Activated CD8-positive, alpha-beta memory T cell treated with anti-CD3 and anti-CD28 coated beads, Interleukin-2, amount 10 ng/mL, durations not matched to agents 7 days and 5 days (primary cell): ENCODE data around the gene SNX15. TPM values are rescaled to one million over a fixed set of nuclear protein-coding genes. Genes with fewer than 3 reads are reported as not detected.
A peak's percentile ranks its signal among the peaks of the same experiment; 100 is the strongest.
"Not testable (repeated sequence)": the region's sequence is repeated elsewhere in the genome, so short reads cannot be mapped to it uniquely, and the experiment has no call there.

ENCODE experiments used
- ATAC-seq: fragments of 150-1000 bp; cut with Tn5 transposase; one replicate; pipeline ENCODE4 v1.10.0; 2021; ENCODE audit warnings: moderate library complexity
- CTCF ChIA-PET: fragments of 350-600 bp; sonication (Branson Sonifier 250); formaldehyde crosslinking; loops from one replicate; lab custom pipeline; 2021; ENCODE audit warnings: antibody characterized with exemption; lab: Charles Lee
- DNase-seq: peaks from one replicate; pipeline ENCODE4 v3.0.0-alpha.2; 2020
- H3K27ac Mint-ChIP-seq: one replicate; pipeline ENCODE4 v1.8.0; 2021; ENCODE audit warnings: mild to moderate bottlenecking, mixed read lengths
- H3K27me3 Mint-ChIP-seq: one replicate; pipeline ENCODE4 v1.8.0; 2021; ENCODE audit warnings: mixed read lengths
- H3K36me3 Mint-ChIP-seq: one replicate; pipeline ENCODE4 v1.8.0; 2021; ENCODE audit warnings: mild to moderate bottlenecking, mixed read lengths
- H3K4me1 Mint-ChIP-seq: one replicate; pipeline ENCODE4 v1.8.0; 2021; ENCODE audit warnings: mixed read lengths
- H3K4me3 Mint-ChIP-seq: one replicate; pipeline ENCODE4 v1.8.0; 2021; ENCODE audit warnings: mild to moderate bottlenecking, moderate library complexity, mixed read lengths
- H3K9me3 Mint-ChIP-seq: one replicate; pipeline ENCODE4 v1.8.0; 2022; ENCODE audit warnings: low read depth, mixed read lengths
- total RNA-seq, 2 experiments: library from RNA; stranded (reverse); gene quantifications; one replicate each; pipeline ENCODE4 v1.2.3, GENCODE V29; 2021

Gene SNX15
- total RNA-seq, 2 experiments from 2014 or later, result 18.9 to 29.2 TPM

DNA sequence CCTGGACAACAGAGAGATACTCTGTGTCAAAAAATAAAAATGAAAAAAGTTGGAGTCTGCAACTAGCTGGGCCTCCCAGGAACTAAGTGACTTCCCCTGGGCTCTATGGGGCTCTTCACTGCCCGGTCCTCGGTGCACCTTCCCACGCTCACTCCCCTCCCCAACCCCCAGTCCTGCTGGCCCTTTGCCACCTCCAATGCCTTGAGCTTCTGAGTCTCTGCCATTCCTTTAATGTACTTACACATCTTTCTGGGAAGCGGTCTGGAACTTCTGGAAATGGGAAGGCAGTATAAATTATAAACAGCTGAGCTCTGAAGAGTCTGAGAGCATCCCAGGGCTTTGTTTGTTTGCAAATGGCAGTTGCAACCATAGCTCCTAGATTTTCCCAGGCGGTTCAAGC lies 24.5 kb upstream of the SNX15 start:
- Mint-ChIP-seq H3K36me3 (no peaks in the 10 kb centered on the region), H3K27me3 (no peaks in the 10 kb centered on the region), H3K27ac (no peak overlapping the region), H3K9me3 (no peaks in the 10 kb centered on the region), H3K4me3 (no peak overlapping the region), H3K4me1 (peaks cover 18% of the 10 kb centered on the region)
- ATAC-seq (no peak), DNase-seq (no peak)
- CTCF ChIA-PET, result no interaction called here

DNA sequence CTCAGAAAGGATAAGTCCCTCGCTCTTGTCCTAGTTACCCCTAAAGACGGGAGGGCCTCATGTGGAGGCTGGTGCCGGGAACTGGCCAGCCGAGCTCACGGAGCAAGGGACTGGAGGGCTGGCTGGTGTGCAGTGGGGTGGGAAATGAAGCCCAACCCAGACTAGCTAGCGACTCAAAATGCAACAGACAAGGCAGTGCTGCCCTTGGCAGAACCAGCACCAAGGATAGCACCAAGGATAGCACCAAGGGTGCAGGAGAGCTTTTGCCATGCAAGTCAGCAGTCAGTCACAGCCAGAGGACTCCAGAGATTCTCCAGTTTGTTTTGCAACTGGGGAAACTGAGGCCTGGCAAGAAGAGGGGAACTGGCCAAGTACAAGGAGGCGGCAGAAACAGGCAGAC lies 24.0 kb upstream of the SNX15 start:
- CTCF ChIA-PET, result interaction anchor here (1.9 kb wide), 1 partner anchor 11 kb away, joined by 6 read pairs; the partner anchor contains the start of gene ARL2
- Mint-ChIP-seq H3K27ac (no peak overlapping the region), H3K36me3 (no peaks in the 10 kb centered on the region), H3K4me3 (no peak overlapping the region), H3K4me1 (peaks cover 14% of the 10 kb centered on the region), H3K27me3 (no peaks in the 10 kb centered on the region), H3K9me3 (no peaks in the 10 kb centered on the region)
- DNase-seq (no peak), ATAC-seq (no peak)

DNA sequence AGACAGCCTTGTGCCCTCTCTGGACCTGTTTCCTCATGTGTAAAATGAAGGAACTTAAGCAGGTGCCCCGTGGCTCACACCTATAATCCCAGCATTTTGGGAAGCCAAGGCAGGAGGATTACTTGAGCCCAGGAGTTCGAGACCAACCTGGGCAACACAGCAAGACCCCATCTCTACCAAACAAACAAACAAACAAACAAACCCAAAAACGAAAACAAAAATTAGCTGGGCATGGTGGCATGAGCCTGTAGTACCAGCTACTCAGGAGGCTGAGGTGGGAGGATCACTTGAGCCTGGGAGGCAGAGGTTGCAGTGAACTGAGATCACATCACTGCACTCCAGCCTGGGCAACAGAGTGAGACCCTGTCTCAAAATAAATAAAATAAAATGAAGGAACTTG lies 23.3 kb upstream of the SNX15 start:
- not testable (repeated sequence) for H3K27ac Mint-ChIP-seq, DNase-seq, H3K4me3 Mint-ChIP-seq, H3K4me1 Mint-ChIP-seq, H3K36me3 Mint-ChIP-seq, H3K9me3 Mint-ChIP-seq, ATAC-seq, H3K27me3 Mint-ChIP-seq
- CTCF ChIA-PET, result interaction anchor here (1.9 kb wide), 1 partner anchor 10 kb away, joined by 6 read pairs; the partner anchor contains the start of gene ARL2

DNA sequence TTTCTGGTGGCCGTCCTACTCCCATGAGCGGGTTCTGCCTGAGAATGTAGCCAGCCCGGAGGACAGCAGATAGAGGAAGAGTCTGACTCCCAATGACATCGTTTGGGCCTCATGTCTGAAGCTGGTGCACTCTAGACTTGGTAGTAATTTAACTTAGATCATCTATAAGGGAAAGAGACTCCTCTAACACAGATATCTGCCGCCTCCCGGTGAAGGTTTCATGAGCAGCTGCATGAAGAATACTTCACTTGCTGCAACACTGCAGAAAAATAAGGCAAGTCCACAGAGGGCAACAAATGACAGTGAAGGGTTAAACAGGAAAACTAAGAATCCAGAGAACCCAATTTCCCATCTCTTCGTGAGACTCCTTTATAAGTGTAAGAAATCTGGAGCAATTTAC lies 19.2 kb upstream of the SNX15 start:
- CTCF ChIA-PET, result interaction anchor here (0.9 kb wide), 1 partner anchor 113 kb away, joined by 3 read pairs; no protein-coding TSS in a partner anchor

DNA sequence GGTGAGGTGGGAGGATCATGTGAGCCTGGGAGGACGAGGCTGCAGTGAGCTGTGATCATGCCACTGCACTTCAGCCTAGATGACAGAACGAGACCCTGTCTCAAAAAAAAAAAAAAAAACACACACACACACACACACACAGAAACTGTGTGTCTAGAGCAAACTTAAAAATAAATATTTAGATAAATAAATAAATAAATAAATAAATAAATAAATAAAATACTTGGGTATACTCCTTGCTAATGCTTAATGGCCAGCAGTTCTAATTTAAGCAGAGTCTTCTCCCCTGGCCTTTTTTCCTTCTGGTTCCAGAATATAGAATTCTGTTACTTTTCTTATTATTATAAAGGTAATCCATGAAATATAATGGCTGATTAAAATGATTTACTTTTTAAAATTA lies 18.4 kb upstream of the SNX15 start:
- H3K4me3 Mint-ChIP-seq, result no peak overlapping the region
- no peaks in the 10 kb centered on the region for H3K9me3 Mint-ChIP-seq
- ATAC-seq, result no peak
- H3K27ac Mint-ChIP-seq, result no peak overlapping the region
- no peaks in the 10 kb centered on the region for H3K36me3 Mint-ChIP-seq
- H3K4me1 Mint-ChIP-seq, result peaks cover 7% of the 10 kb centered on the region
- H3K27me3 Mint-ChIP-seq, result no peaks in the 10 kb centered on the region
- no peak for DNase-seq
- CTCF ChIA-PET, result interaction anchor here (0.7 kb wide), 3 partner anchors 26 to 220 kb away, joined by 3 to 4 read pairs (median 3); partner anchors contain the start of gene CDC42BPG

More for the DNA sequence above, 19.2 kb upstream of the SNX15 start:
- ATAC-seq (no peak), DNase-seq (no peak)
- no peak overlapping the region for H3K27ac Mint-ChIP-seq
- no peaks in the 10 kb centered on the region for H3K9me3 Mint-ChIP-seq
- no peaks in the 10 kb centered on the region for H3K27me3 Mint-ChIP-seq
- H3K4me3 Mint-ChIP-seq, result no peak overlapping the region
- peaks cover 3% of the 10 kb centered on the region for H3K4me1 Mint-ChIP-seq
- H3K36me3 Mint-ChIP-seq, result no peaks in the 10 kb centered on the region

DNA sequence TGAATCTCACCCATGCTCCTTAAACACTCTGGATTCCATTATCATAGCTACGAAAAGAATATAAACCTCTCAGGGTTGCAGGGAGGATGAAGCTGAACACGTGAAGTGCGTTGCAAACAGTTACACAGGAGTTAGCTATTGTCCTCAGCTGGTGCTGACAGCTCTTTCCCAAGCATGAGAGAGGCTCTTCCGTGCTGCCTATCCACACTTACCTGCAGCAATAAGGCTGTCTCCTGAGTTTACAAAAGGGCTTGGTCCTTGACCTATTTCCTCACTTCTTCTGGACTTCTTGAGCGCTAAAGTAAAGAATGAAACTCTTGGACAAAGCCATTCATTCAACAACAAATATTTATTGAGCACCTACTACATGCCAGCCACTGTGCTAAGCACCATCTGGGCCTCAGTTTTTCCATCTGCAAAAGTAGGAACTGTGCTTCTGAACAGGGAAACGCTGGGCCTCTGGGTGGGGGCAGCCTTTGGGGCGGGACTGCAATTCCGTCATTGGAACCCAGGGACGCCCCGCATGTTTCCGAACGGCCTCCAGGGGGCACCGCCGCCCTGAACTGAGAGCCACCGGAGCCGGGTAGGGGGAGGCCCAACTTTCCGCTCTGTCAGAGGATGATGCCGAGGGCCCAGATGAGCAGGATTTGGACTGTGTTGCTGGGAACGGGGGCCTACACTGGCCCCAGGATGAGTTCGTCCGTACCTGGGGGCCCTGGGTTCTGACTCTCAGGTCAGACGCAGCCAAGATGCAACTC lies 13.9 kb upstream of the SNX15 start:
- ATAC-seq, result peak; percentile 85
- peaks cover 28% of the 10 kb centered on the region for H3K4me1 Mint-ChIP-seq
- H3K9me3 Mint-ChIP-seq, result no peaks in the 10 kb centered on the region
- peak overlapping the region; percentile 97 for H3K27ac Mint-ChIP-seq
- peaks cover 10% of the 10 kb centered on the region for H3K36me3 Mint-ChIP-seq
- DNase-seq, result peak; percentile 96
- H3K4me3 Mint-ChIP-seq, result peak overlapping the region; percentile 84
- CTCF ChIA-PET, result interaction anchor here (0.5 to 6.3 kb wide), 43 partner anchors 9 to 324 kb away, joined by 3 to 81 read pairs (median 6); partner anchors contain the start of genes BATF2, CAPN1, CDC42BPG and CDCA5
- no peaks in the 10 kb centered on the region for H3K27me3 Mint-ChIP-seq

DNA sequence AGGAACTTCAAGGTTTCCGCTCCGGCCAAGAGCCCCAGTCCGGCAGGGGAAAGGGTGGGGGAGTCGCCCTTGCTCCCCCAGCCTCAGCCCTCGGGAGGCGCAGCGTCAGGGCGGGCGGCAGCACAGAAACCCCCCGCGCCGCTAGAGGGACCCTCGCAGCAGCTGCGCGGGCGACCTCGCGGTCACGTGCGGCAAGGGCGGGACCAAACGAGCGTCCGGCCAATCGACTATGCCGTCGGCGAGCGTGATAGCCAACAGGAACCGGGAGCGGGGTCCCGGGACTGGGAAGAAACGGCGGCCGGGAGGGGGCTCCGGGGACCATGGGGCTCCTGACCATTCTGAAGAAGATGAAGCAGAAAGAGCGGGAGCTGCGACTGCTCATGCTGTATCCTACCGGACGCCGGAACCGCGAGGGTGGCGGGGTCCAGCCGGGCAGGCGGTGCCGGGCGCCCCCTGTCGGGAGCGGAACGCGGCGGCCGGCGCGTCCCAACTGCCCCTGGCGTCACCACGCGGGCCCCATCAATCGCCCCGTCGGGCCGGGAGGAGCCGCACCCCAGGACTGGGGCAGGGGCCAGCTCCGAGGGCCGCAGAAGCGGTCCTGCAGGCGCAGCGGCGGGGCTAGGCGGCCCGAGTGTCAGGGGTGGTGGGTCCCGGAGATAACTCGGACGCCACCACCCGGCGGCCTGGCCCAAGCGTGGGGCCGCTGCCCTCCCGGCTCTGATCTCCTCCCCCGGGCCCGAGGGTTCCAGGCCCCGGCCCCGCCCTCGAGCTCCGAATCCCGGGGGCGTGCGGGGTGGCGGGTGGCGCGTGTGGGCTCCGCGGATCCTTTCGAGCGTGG lies 13.1 kb upstream of the SNX15 start, which contains the start of gene ARL2:
TSS of gene ARL2 (plus strand) at position 273 of the 838 bp plus-strand sequence. CDS start at position 321, 48 bp downstream.
- Mint-ChIP-seq H3K4me3 (peak within 1 kb of the TSS; percentile 84), H3K9me3 (no peaks in the 10 kb centered on the region), H3K27me3 (no peaks in the 10 kb centered on the region), H3K27ac (peak within 1 kb of the TSS; percentile 97), H3K36me3 (peaks cover 10% of the 10 kb centered on the region), H3K4me1 (peaks cover 28% of the 10 kb centered on the region)
- DNase-seq (peak; percentile 91), ATAC-seq (peak; percentile 84)
- CTCF ChIA-PET, result interaction anchor here (0.6 to 6.3 kb wide), 45 partner anchors 8 to 826 kb away, joined by 3 to 81 read pairs (median 6); partner anchors contain the start of genes BATF2, CAPN1, CDC42BPG and CDCA5

DNA sequence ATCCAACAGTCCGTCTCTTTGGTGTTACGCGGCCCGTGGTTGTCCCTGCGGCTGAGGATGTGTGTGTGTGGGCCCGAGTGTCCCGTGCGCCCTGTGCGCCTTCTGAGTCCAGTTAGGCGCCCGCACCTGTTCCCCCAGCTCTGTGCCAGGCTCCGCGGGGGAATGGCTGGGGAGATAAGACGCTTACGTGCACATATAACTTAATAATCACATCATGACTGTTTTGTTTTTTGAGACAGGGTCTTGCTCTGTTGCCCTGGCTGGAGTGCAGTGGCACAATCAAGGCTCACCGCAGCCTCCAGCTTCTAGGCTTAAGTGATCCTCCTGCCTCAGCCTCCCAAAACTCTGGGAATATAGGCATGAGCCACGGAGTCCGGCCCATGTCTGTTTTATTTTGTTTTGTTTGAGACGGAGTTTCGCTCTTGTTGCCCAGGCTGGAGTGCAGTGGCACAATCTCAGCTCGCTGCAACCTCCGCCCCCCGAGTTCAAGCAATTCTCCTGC lies 12.5 kb upstream of the SNX15 start:
- CTCF ChIA-PET, result interaction anchor here (0.6 to 6.3 kb wide), 45 partner anchors 8 to 826 kb away, joined by 3 to 81 read pairs (median 6); partner anchors contain the start of genes BATF2, CAPN1, CDC42BPG and CDCA5
- DNase-seq (no peak), ATAC-seq (no peak)
- no peaks in the 10 kb centered on the region for H3K27me3 Mint-ChIP-seq
- H3K9me3 Mint-ChIP-seq, result no peaks in the 10 kb centered on the region
- peaks cover 32% of the 10 kb centered on the region for H3K4me1 Mint-ChIP-seq
- H3K36me3 Mint-ChIP-seq, result peaks cover 13% of the 10 kb centered on the region
- H3K4me3 Mint-ChIP-seq, result peak overlapping the region; percentile 83
- H3K27ac Mint-ChIP-seq, result peak overlapping the region; percentile 90

DNA sequence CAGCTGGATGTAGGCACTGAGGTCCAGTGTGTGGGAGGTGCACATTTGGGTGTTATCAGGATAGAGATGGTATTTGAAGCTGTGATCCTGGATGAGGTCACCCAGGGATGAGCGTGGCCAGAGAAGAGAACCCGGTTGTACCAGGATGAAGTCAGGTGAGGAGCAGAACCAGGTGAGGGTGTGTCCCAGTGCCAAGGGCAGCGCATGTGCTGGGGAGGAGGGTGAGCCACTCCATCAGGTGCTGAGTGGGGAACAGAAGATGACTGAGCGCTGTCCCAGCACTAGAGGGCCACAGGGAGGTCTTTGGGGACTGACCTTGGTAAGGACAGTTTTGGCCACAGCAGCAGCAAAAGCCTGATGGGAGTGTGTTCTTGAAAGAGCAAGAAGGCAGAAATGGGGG lies 10.5 kb upstream of the SNX15 start:
- no peak overlapping the region for H3K27ac Mint-ChIP-seq
- peaks cover 44% of the 10 kb centered on the region for H3K4me1 Mint-ChIP-seq
- peaks cover 16% of the 10 kb centered on the region for H3K36me3 Mint-ChIP-seq
- DNase-seq, result no peak
- CTCF ChIA-PET, result interaction anchor here (2.2 to 5.8 kb wide), 2 partner anchors 10 kb away, joined by 5 to 81 read pairs; partner anchors contain the start of gene SNX15
- no peak for ATAC-seq
- no peaks in the 10 kb centered on the region for H3K9me3 Mint-ChIP-seq
- no peak overlapping the region for H3K4me3 Mint-ChIP-seq
- H3K27me3 Mint-ChIP-seq, result no peaks in the 10 kb centered on the region

DNA sequence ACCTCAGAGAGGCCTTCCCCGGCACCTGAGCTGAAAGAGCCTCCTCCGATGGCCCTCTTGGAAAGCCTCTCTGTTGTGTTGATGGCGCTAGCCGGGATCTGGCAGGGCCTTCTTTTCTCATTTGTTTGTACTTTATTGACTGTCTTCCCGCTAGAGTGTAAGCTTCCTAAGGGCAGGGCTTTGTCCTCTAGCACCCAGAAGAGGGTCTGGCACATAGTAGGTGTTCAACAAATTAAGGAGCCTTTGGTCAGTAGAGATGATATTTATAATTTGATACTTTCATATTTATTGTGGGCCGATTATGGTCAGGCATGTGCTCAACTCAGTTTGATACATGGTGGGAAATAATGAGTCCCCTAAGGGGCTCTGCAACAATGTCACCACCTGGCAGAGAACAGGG lies 9.3 kb upstream of the SNX15 start:
- H3K27me3 Mint-ChIP-seq, result no peaks in the 10 kb centered on the region
- H3K4me3 Mint-ChIP-seq, result no peak overlapping the region
- CTCF ChIA-PET, result interaction anchor here (0.9 to 2.2 kb wide), 2 partner anchors 9 to 99 kb away, joined by 3 to 5 read pairs; partner anchors contain the start of genes SNX15 and ZNHIT2
- H3K27ac Mint-ChIP-seq, result no peak overlapping the region
- no peaks in the 10 kb centered on the region for H3K9me3 Mint-ChIP-seq
- DNase-seq, result no peak
- ATAC-seq, result no peak
- peaks cover 18% of the 10 kb centered on the region for H3K36me3 Mint-ChIP-seq
- H3K4me1 Mint-ChIP-seq, result peaks cover 48% of the 10 kb centered on the region

DNA sequence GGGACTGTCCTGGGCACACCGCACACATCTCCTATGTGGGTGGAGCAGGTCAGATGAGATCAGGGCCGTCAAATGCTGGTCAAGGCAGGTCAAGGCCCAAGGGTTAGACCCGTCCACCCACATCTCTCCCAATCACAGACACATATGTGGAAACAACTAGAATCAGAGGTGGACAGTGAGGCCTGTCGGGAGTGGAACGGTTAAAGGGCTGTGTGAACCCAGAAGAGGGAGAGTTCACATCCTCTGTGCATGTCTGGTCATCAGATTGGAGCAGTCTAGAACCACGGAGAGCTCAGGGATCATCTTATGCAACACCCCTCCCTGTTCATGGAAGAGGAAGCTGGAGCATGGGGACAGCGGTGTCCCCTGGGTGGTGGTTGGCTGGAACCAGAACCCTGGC lies 7.4 kb upstream of the SNX15 start:
- no peak for ATAC-seq
- no peak overlapping the region for H3K4me3 Mint-ChIP-seq
- H3K36me3 Mint-ChIP-seq, result peaks cover 18% of the 10 kb centered on the region
- no peaks in the 10 kb centered on the region for H3K9me3 Mint-ChIP-seq
- CTCF ChIA-PET, result no interaction called here
- no peak for DNase-seq
- H3K4me1 Mint-ChIP-seq, result peaks cover 40% of the 10 kb centered on the region
- no peaks in the 10 kb centered on the region for H3K27me3 Mint-ChIP-seq
- no peak overlapping the region for H3K27ac Mint-ChIP-seq

DNA sequence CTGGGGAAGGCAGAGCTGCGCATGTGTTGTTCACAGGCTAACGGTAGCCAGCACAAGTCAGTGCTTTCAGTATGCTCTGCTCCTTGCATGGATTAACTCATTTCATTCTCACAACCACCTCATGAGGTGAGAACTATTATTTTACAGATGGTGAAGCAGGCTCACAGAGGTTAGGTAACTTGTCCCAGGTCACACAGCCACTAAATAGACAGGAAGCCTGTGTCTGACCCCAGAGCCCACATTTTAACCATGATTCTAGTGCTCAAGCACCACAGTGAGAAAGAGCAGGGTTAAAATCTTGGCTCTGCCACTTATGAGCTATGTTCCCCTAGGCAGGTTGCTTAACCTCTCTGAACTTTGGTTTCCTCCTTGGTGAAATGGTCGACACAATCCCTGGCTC lies 6.2 kb upstream of the SNX15 start:
- peak; percentile 81 for ATAC-seq
- CTCF ChIA-PET, result interaction anchor here (0.6 to 1.6 kb wide), 2 partner anchors 11 to 204 kb away, joined by 3 to 6 read pairs; no protein-coding TSS in a partner anchor
- peak; percentile 78 for DNase-seq
- Mint-ChIP-seq H3K4me3 (no peak overlapping the region), H3K4me1 (peaks cover 31% of the 10 kb centered on the region), H3K27ac (peak overlapping the region; percentile 42), H3K27me3 (no peaks in the 10 kb centered on the region), H3K9me3 (no peaks in the 10 kb centered on the region), H3K36me3 (peaks cover 18% of the 10 kb centered on the region)
